PC-9 (cell line): Measurements from ENCODE around the gene IGLL1.

Experiments
- EZH2 ChIP-seq: fragments of 200-600 bp; sonication (generic); IDR thresholded peaks from 2 replicates; pipeline ENCODE4 v1.8.0; 2017; ENCODE audit warnings: antibody characterized with exemption, low read depth
- TF ChIP-seq, protein P1 (sequence below): fragments of 200-600 bp; sonication (generic); conservative IDR thresholded peaks from 2 replicates; pipeline ENCODE4 v1.6.1; 2017; ENCODE audit warnings: mixed run types, antibody characterized with exemption, mild to moderate bottlenecking, moderate library complexity

DNA sequence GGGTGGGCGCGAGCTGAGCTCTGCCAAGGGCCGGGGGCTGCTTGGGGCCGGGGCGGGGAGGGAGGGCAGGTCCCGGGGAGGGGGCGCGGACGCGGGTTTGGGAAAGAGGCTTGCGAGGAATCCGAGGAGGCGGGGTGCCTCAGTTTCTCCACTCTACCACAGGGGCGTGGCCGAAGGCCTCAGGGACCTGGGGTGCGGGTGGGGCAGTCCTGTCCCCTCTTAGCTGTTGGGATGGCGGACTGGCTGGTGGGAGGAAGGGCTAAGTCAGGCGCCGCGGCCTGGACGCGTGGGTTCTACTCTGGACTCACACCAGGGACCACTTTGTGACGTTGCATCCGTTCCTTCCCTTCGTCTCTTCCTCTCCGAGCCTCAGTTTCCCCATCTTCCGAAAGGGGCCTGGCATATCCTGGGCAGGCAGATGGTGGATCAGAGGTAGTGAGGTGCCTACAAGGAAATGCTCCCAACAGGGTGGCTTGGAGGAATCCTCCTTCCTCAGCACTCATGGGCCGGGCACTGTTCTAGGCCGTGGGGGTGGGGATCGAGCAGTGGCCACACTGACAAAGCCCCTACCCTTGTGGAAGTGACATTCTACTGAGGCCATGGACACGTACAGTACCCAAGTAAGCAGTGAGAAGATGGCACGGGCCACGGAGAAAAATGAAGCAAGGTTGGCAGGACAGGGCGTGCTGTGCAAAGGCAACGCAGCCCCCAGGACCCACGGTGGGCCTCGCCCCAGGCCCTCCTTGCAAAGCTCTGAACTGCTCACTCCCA is 13.2 kb downstream of the IGLL1 start:
- TF ChIP-seq EZH2: no peak
- TF ChIP-seq, protein P1, sequence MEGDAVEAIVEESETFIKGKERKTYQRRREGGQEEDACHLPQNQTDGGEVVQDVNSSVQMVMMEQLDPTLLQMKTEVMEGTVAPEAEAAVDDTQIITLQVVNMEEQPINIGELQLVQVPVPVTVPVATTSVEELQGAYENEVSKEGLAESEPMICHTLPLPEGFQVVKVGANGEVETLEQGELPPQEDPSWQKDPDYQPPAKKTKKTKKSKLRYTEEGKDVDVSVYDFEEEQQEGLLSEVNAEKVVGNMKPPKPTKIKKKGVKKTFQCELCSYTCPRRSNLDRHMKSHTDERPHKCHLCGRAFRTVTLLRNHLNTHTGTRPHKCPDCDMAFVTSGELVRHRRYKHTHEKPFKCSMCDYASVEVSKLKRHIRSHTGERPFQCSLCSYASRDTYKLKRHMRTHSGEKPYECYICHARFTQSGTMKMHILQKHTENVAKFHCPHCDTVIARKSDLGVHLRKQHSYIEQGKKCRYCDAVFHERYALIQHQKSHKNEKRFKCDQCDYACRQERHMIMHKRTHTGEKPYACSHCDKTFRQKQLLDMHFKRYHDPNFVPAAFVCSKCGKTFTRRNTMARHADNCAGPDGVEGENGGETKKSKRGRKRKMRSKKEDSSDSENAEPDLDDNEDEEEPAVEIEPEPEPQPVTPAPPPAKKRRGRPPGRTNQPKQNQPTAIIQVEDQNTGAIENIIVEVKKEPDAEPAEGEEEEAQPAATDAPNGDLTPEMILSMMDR: no peak
